Activated naive CD8-positive, alpha-beta T cell treated with anti-CD3 and anti-CD28 coated beads, Interleukin-2, amount 50 U/mL, for 16 hours (primary cell): ENCODE data around the gene FREM1.

Source experiments
- DNase-seq: peaks from one replicate; pipeline ENCODE4 v3.0.0-alpha.2; 2020; ENCODE audit warnings: low read depth, low spot score

The FREM1 gene

DNA sequence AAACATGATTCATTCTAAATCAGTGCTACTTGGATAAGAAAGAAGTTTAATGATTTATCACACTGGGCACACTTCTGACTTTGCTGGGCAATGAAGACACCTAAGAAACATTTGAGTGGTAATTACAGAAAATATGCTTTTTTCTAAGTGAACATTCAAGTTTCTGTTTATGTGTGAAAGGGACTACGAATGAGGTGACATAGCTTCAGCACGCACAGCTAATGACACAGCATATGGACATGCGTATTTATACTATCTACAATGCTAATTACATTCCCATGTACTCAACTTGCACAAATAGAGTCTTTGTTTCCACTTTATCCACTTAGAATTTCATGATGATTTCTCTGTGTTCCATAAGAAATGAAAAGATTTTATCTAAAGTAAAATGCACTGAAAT is 40.6 kb downstream of the FREM1 start:
- DNase-seq: no peak

DNA sequence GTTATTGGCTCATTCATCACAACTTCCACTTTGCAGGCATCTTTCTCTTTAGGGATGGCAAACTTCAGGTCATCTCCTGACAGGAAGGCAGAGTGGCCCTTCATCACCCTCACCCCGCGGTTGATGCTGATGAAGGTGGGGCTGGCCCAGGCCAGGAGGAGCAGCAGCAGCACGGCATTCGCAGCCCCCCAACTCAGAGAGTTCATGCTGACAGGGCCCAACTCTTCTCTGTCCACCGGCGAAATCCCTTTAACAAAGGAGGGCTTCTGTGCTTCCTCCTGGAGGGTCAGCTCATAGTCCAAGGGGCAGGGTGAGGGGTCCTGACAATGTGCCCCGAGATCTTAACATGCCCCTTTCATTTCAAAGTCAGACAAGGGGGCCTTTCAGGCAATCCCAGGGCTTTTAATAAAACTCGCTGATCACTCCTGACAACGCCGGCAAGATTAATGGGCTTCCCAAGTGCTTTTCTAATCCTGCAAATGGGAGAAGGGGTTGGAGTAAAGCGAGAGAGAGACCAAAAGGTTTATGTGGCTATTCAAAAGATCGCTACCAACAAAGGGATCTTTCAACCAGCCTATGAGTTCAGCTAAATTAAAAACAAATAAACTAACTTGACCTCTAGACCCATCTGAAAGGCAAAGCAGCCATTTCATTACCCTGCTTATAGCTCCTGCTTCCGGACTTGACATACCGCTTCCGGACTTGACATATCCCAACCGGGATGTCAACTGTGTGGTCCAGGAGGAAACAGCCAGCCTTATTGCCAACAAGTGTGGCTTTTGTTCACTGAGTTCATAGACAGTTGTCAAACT is 41.2 kb downstream of the FREM1 start:
- DNase-seq: no peak

DNA sequence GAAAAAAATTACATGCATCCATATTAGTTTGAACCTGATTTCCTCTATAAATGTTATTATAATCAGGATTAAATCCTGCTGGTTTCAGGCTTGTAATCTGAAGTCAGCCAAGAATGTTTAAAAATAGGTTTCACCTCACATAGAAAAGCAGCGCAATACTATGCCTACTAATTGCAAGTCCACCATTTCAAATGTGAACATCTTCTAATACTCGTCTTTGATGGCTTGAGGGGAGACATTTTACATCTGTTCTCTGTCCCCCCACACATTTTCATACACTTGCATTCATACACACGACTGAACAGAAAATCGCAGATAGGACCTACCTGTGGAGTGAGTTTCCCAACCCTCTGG is 41.8 kb downstream of the FREM1 start:
- no peak for DNase-seq

DNA sequence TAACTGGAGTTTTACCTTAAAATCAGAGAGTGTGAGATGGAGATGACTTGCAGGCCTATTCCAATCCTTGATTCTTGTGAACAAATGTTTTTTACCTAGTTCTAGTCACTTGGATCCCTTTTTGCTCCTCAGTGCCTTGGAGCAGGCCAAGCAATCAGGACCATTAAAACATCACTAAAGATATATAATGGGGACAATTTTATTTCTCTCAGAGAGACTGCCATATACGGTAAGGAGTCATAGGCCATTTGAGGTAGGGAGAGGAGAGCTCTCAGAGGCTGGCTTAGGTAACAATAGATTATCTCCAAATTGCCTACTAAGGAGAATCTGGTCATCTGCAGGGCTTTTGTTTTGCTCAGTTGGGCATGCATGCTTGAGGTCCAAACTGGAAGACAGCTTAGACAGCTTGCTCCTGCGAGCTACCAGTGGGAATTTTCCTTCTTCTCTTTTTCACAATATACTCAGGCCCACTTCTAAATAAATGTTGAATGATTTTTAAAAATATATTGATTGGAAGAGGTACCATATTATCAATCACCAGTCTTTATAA is 44.0 kb downstream of the FREM1 start:
- no peak for DNase-seq

DNA sequence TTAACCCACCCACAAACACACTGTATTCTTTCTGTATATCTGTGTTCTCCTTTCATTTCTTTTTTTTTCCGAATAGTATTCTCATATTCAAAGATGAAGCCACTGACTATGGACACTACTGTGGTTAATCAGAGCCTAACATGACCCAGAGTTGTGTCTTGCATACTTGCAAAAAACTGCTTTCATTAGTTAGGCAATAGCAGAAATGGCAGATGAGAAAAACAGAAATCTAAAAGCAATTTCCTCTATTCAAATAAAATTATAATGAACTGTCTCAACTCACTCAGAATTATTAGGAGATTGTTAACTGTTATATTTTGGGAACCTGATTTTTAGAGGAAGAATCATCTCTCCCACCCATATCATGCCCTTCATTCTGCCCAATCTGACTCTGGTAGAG is 45.9 kb downstream of the FREM1 start:
- no peak for DNase-seq

DNA sequence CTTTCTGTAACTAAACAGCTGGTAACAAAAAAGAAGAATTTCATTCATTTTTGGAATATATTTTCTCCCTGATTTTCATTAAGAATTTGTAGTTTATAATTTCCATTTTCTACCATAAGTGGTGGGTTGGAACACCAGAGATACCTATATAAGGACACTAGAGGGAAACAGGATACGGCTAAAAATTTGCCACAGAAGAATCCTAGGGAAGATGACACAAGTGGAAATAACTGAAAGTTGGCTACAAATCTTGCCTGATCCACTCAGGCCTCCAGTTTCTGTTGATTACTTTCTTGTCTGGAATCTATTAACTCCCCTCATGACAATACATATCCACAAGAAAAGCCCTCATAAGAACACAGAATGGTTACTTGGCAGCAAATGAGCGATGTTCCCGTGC is 46.8 kb downstream of the FREM1 start:
- DNase-seq: no peak

DNA sequence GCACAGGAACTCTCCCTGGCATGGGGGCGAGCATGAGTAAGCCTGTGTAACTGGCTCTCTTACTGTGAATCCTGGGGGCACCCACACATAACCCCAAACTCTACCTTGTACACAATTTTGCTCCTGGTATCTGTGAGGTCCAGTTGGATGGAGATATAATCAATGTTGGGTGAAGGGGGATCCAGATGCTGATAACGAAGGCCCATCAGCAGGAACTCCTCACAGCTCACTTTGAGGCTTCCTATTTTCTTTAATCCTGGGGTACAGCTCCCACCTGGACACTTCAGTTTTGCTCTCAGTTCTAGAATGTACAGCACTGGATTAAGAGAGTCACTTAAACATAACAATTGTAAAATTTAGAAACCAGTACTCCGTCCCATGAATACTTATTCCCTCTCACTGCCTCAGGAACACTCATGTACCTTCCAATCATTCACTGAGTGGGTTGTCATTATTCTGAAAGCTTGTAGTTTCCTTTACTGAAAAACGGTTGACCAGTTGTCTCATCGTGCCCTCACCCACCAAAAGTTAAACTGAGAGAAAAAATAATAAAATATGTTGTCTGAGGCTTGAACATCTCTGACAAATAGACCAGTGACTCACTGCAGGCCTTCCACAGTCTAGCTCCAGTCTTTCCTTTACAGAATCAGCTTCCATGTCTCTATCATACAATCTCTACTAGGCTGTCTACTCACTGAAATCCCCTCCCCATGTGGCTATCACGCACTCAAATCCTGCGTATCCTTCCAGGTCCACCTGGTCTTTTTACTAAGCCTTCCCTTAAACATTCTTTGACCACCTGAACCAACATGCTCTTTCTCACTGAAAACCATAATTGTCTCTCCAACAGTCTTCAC is 52.6 kb downstream of the FREM1 start:
- DNase-seq: no peak

DNA sequence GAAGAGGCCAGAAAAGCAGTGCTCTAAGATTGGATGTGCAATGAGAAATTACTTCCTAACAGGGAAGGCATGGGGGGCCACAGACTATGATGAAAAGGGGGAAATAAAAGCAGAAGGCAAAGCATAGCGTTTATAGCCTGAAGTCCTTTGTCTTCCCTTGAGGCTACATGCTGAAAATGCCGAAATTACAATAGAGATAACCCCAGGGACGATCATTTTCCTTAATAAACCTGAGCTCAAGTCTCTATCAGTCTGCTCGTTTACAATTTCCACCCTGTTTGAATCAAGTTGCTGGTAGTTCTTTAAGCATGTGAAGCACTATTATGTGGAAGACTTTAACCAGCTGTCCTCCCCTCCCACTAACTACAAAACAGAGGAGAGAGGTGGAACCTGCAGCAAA is 60.4 kb downstream of the FREM1 start:
- DNase-seq: no peak

DNA sequence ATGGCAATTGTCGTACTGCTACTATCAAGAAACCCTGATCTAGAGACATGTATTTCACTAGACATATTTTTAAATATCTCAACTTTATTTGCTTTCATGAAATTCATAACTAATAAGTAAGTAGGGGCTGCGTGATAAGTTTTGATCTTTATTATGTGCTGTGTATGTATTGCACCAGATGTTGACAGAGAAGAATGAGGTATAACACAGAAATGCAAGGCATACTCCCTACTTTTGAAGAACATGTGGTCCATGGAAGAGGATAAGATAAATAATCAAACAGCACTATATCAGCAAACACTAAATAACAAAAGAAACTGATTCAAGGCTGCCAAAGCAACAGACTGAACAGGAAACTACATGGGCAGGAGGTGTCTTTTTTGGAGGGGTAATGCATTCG is 60.9 kb downstream of the FREM1 start:
- DNase-seq: no peak

DNA sequence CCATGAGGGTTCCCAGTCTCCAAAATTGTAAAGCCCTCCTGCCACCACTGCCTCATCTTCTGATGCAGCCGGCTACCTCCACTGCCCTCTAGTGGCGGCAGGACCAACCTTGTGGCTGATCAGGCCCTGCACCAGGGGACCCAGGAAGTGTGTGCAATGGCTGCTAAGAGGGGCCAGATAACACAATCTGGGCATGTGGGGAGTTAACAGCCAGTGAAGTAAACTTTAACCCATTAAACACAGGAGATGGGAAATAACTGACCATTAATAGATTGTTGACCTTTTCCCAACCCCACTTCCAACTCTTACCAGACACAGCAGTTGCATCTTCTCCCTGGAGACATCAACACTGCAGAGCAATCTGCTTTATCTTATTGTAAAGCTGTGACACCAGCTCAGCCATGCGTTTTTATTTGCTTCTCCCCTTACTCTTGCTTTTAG is 63.3 kb downstream of the FREM1 start:
- DNase-seq: no peak

DNA sequence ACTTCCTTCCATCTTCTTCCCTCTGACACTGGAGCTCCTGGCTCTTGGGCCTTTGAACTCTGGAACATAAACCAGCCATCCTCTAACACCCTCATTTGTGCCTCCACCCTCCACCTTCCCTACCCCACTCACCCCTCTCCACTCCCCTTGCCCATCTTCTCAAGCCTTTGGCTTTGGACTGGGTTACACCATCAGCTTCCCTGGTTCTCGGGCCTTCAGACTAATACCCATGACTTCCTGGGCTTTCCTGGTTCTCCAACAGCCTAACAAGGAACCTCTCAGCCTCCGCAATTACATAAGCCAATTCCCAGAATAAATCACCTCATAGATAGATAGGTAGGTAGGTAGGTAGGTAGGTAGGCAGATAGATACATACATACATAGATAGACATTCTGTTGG is 67.1 kb downstream of the FREM1 start:
- no peak for DNase-seq

DNA sequence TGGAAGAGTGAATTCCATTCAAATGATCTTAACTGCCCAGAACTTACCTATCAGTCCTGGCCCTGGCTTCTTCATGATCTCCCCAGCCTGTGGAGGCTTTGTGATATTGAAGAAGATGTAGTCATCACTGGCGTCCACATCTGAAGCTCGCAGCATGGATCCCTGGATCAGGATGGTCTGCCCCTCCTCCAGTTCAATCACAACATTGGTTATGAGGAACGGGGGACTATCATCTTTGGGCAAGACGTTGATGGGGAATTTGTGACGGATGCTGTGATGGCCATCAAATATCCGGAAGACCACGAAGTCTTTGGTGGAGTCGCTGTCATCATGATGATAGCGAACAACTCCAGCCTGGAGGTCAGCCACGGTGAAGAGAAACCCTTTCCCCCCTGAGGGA is 68.0 kb downstream of the FREM1 start:
- no peak for DNase-seq

DNA sequence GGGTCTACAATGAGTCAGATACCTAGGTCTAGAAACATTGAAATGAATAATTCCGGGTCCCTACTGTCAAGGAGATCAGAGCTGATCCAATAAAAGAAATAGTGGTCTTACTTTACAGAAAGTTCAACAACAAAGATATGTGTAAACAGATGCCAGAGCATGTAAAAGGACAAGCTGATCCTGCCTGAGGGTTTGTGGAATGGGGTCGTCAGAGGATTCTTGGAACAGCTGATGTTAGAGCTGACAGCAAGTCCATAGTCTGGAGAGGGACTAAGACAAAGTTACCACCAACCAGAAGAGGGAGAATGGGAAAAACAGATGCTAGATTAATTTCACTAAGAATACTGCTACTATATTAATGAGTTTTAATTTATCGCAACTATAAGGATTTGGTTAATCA is 71.5 kb downstream of the FREM1 start:
- no peak for DNase-seq

DNA sequence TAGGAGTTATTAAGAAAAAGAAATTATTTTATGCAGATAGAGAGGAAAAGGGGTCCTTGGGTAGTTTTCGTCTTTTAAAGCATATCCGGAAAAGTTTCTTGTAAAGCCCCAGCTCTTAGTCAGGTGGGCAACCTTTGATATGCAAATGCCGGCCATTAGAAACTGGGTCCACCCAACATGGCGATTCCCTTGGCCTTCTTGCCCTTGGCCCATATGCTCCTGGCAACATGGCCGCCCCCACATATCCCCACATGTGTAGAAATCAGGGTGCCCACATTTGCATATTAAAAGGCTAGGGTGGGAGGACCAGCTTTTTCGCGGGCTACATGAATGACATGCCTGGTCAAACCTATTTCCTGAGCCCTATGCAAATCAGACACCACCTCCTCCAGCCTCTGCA is 73.3 kb downstream of the FREM1 start:
- no peak for DNase-seq

DNA sequence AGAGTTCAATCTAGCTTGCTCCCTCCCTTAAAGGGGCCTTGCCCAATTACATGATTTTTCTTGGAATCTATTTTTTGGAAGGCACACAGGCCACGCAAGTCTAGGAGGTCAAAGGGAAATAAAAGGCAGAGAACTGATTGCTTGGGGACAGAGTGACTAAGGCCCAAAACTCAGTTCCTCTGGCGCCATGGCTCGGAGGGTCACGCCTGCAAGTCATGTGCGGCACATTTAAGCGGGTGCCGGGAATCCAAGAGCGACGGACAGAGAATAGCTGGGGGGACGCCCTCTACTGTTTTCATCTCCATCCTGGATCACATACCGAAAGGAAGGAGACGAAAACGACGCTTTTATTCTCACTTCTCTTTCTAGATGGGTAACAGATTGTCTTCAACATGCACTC is 78.6 kb downstream of the FREM1 start:
- no peak for DNase-seq

DNA sequence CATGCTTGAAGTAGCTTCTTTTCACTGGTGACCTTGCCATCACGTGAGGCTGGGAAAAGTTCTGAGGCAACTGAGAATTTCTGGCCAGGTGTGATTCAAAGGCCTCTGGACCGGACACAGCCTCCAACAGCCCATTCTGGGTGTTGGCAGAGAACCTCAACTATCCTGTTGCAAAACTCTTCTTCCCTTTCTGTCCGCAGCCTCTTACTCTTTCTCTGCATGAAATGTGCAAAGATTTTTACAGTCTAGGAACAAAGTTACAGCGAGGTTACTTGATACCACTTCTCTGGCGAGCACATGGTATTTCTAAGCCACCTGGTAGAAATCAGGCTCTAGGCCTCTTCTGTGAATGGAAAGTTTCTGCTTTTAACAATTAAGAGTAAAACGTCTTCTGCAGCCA is 79.2 kb downstream of the FREM1 start:
- DNase-seq: no peak

DNA sequence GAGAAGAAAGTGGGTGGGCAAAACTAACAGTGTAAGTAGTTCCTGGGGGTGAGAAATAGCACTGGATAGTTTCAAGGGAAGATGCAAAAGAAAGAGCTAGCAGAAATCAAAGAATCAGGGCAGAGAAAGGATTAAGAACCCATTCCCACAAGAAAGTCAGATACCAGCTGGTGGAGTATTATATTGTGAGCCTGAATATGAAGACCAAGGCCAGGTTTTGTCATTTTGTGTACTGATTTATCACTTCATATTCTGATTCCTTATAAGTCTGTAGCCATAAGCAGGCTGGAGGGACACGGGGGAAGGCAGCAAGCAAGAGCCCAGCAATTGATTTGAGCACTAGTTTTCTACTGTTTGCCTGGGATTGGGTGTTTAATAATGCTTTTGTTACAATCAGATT is 80.2 kb downstream of the FREM1 start:
- DNase-seq: no peak

DNA sequence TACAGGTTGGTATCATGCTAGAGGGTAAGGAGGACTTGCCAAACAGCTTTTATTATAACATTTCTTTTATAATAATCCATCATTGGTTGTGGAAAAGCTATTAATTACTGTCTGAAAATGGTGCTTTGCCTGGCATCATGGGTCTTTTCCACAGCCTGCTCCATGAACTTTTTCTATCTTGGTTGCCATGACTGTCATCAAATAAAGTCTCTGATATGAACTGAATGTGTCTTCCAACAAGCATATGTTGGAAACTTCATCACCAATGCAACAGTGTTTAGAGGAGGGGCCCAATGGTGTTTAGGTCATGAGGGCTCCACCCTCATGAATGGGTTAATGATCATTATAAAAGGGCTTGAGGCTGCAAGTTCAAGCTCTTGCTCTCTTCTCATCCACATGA is 81.0 kb downstream of the FREM1 start:
- DNase-seq: no peak

DNA sequence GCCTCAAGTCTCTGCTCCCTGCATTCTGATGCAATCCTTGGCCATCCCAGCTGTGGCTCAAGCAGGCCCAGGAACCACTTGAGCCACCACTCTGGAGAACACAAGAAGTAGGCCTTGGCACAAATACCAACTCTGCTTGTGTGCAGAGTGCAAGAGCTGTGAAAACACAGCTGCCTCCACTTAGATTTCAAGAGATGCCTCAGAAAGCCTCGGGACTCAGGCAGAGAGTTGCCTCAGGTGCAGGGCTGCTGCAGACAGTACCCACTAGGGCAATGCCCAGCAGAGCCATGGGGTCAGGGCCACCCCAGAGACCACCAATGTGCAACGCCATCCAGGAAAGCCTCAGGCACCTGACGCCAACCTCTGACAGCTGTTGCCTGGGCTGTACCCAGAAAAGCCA is 82.4 kb downstream of the FREM1 start:
- DNase-seq: no peak

DNA sequence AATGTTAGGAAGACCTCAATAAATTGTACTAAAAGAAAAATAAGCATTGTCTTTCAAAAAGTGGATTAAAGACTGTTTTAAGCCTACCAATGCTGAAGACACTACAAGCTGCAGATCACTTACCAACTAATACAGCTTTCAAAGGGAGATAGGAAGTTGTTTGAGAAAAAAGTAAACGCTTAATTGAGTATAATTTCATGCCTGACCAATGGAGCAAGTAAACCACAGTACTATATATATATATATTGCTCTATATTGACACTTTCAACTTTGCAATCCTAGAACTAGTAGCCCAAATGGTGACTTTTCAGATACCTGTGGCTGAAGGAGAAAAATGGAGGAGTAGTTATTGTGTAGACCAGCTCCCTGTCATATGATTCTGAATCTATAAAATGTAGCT is 85.7 kb downstream of the FREM1 start:
- no peak for DNase-seq

DNA sequence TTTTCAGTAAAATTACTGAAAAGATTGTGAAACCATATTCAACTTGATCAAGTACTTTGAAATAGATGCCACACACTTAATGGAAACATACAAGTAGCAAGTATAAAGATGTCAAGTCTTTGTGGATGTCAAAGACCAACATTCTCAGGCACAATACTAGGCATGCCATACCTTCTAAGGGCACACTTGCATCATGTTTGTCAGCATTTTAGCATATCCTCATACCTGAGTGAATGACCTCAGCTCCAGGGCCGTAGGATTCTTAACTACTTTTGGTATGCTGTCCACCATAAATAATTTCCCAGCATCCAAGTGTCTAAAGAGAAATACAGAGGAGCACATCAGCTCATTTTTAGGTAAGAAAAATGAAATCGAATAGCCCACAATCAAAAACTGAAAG is 86.4 kb downstream of the FREM1 start:
- DNase-seq: no peak

DNA sequence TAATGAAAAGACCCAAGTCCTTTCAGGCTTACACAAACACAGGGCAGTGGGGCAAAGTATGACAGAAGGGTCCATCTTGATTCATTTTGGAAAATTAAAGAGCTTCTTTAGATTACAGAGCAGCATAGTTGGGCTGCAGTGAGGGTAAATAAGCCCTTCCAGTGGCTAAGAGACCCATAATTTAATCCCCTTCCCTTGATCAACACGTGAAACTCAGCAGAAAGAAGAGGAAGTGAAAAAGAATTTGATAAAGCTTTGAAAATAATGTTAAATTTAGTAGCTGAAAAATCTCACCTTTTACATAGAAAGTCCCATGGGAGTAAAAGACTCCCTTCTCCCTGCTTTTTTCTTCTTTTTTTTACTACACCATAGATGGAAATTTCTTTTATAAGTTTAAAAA is 87.6 kb downstream of the FREM1 start:
- no peak for DNase-seq

DNA sequence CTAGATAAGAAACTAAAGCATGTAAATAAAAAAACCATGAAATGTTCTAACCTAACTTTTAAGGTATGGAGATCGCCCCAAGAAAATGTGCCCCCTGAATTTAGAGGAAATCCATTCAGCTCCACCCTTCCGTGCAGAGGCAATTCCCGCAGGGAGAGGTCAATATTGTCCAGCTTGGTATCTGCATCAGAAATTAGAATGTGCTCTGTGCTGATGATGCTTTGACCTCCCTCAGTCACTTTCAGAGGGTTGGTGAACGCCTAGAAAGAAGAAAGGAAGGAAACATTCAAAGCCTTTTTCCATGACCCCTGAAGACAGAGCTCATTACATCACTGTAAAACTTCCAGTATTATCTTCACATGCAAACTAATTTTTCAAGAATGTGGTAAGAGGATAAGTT is 91.0 kb downstream of the FREM1 start:
- no peak for DNase-seq
